Loucy (cell line): ENCODE measurements around the gene LCOR.

Experiments
- CTCF ChIP-seq: fragments of 200-600 bp; sonication (generic); conservative IDR thresholded peaks from 2 replicates; pipeline ENCODE4 v1.5.1; 2014; ENCODE audit warnings: mild to moderate bottlenecking, antibody characterized with exemption, low read length
- EZH2phosphoT487 ChIP-seq: fragments of 200-600 bp; IDR thresholded peaks from 2 replicates; pipeline ENCODE4 v1.6.1; 2018; ENCODE audit warnings: antibody characterized with exemption, mild to moderate bottlenecking, moderate library complexity, borderline replicate concordance

- no peak for TF ChIP-seq EZH2phosphoT487
- peak; percentile 82 for TF ChIP-seq CTCF
Measured at GRCh38 chr10:97037365-97038361, 205.6 kb downstream of the LCOR start.
